Measurements from ENCODE around the gene SUSD4. TPM values are rescaled to one million over a fixed set of nuclear protein-coding genes. Genes with fewer than 3 reads are reported as not detected.
"Not testable (repeated sequence)": the region's sequence is repeated elsewhere in the genome, so short reads cannot be mapped to it uniquely, and the experiment has no call there.

Gene SUSD4
- total RNA-seq, 1 experiment from 2014 or later: not detected

- DNase-seq (ENCODE audit: low spot score): no peak
Measured at GRCh38 chr1:223291796-223292195, 72.2 kb downstream of the SUSD4 start.

GRCh38 chr1:223290397-223290796 lies 73.6 kb downstream of the SUSD4 start:
- no peak for DNase-seq (ENCODE audit: low spot score)

- DNase-seq (ENCODE audit: low spot score): no peak
Measured at GRCh38 chr1:223289621-223290020, 74.4 kb downstream of the SUSD4 start.

- DNase-seq (ENCODE audit: low spot score): no peak
Measured at GRCh38 chr1:223288826-223289225, 75.2 kb downstream of the SUSD4 start.

GRCh38 chr1:223285452-223285851 lies 78.5 kb downstream of the SUSD4 start:
- DNase-seq (ENCODE audit: low spot score): no peak

- DNase-seq (ENCODE audit: low spot score): not testable (repeated sequence)
Measured at GRCh38 chr1:223283697-223284096, 80.3 kb downstream of the SUSD4 start.

- DNase-seq (ENCODE audit: low spot score): not testable (repeated sequence)
Measured at GRCh38 chr1:223278311-223278710, 85.7 kb downstream of the SUSD4 start.

GRCh38 chr1:223276029-223276428 lies 87.9 kb downstream of the SUSD4 start:
- DNase-seq (ENCODE audit: low spot score): no peak

- DNase-seq (ENCODE audit: low spot score): no peak
Measured at GRCh38 chr1:223273511-223273910, 90.5 kb downstream of the SUSD4 start.

- DNase-seq (ENCODE audit: low spot score): no peak
Measured at GRCh38 chr1:223271085-223271781, 92.7 kb downstream of the SUSD4 start.

- DNase-seq (ENCODE audit: low spot score): no peak
Measured at GRCh38 chr1:223270155-223270554, 93.8 kb downstream of the SUSD4 start.

GRCh38 chr1:223269006-223269405 lies 95.0 kb downstream of the SUSD4 start:
- no peak for DNase-seq (ENCODE audit: low spot score)

GRCh38 chr1:223266632-223267172 lies 97.3 kb downstream of the SUSD4 start:
- no peak for DNase-seq (ENCODE audit: low spot score)

- no peak for DNase-seq (ENCODE audit: low spot score)
Measured at GRCh38 chr1:223264983-223265908, 98.7 kb downstream of the SUSD4 start.

- DNase-seq (ENCODE audit: low spot score): no peak
Measured at GRCh38 chr1:223264529-223264928, 99.4 kb downstream of the SUSD4 start.

GRCh38 chr1:223261914-223262313 lies 102.1 kb downstream of the SUSD4 start:
- no peak for DNase-seq (ENCODE audit: low spot score)

- no peak for DNase-seq (ENCODE audit: low spot score)
Measured at GRCh38 chr1:223260712-223261111, 103.3 kb downstream of the SUSD4 start.

- no peak for DNase-seq (ENCODE audit: low spot score)
Measured at GRCh38 chr1:223259462-223259861, 104.5 kb downstream of the SUSD4 start.

GRCh38 chr1:223258751-223259198 lies 105.2 kb downstream of the SUSD4 start:
- peak; percentile 59 for DNase-seq (ENCODE audit: low spot score)

GRCh38 chr1:223257856-223258550 lies 106.0 kb downstream of the SUSD4 start:
- DNase-seq (ENCODE audit: low spot score): no peak

GRCh38 chr1:223256034-223256433 lies 107.9 kb downstream of the SUSD4 start:
- peak; percentile 19 for DNase-seq (ENCODE audit: low spot score)

GRCh38 chr1:223253916-223254315 lies 110.1 kb downstream of the SUSD4 start:
- no peak for DNase-seq (ENCODE audit: low spot score)

All from A172 (cell line).